Right renal pelvis (tissue), 4 donors: ENCODE data around the gene PPP1R16B. TPM values are rescaled to one million over a fixed set of nuclear protein-coding genes. Genes with fewer than 3 reads are reported as not detected.
A peak's percentile ranks its signal among the peaks of the same experiment; 100 is the strongest.

Experiments
- DNase-seq, 4 donors: peaks; one replicate each; pipeline ENCODE4 v3.0.0-alpha.2; 2013; ENCODE audit warnings: low read depth in 4 of 4, low spot score in 3 of 4, missing footprints in 1 of 4
- polyA plus RNA-seq, 4 donors: library from polyadenylated mRNA; unstranded; fragments of 120-200 nt; gene quantifications; one replicate each; pipeline ENCODE4 v1.2.1, GENCODE V29; 2013; ENCODE audit not compliant: insufficient read length in 4 of 4

The PPP1R16B gene
- polyA plus RNA-seq, 4 donors: 6.9 to 9.0 (median 8.3) TPM

DNA sequence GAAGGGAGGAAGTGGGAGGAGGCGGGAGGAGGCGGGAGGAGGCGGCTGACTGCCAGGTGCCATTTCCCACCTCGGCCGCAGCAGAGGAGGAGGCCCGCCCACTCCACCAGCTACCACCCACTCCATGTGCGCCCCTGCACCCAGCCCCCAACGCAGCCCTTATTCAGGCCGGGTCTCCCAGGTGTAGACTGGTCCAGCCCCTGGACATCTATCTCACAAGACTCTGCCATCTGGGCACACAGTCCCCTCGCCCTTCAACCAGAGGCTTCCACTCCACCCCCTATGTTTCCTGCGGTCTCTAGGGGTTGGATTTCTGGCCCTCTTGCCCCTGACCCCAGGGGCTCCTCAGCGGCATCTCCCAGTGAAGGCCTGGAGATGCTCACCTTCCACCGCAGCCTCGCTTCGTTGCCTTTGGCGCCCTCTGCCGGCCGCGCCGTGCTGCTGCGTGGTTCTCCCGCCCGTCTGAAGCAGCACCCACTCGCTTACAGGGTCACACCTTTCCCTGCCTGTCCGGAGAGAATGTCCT, 88.1 kb downstream of the PPP1R16B start:
- peak in 2 of 4 donors; percentile 10 to 39 for DNase-seq

- no peak for DNase-seq
These were observed 88.8 kb downstream of the PPP1R16B start for GRCh38 chr20:38894091-38894847.

- no peak for DNase-seq
These were observed 89.8 kb downstream of the PPP1R16B start for GRCh38 chr20:38895098-38895949.

GRCh38 chr20:38896009-38896594, 90.6 kb downstream of the PPP1R16B start:
- DNase-seq: no peak

GRCh38 chr20:38897267-38897666, 91.8 kb downstream of the PPP1R16B start:
- no peak for DNase-seq

DNA sequence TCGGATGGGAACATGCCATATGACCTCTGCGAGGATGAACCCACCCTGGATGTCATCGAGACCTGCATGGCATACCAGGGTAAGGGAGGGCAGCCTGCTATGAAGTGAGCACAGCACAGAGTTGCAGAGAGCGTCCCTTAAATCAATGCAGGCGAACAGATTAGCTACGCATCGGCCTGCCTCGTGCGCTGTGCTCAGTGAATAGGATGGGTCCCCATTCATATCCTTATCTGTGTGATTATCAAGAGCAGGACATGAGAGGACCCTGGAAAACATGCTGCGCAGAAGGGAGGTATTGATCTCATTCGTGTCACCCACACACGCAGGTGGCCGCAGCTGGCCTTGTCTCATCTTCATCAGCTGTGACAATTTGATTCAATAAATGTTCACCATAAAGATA, 95.1 kb downstream of the PPP1R16B start:
- DNase-seq: no peak

GRCh38 chr20:38902601-38903000, 97.1 kb downstream of the PPP1R16B start:
- no peak for DNase-seq

DNA sequence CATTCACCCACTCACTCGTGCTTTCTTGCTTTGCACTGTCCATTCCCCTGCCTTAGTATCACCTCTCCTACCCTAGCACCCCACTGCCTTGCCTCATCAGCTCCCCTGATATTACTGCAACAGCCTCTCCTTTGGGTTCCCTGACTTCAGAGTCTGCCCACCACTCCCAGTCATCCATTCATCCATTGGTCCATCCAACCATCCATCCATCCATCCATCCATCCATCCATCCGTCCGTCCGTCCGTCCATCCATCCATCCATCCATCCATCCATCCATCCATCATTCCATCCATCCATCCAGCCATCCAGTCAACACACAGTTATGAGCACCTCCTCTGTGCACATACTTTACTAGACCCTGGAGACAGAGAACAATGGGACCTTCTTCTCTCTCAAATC, 97.8 kb downstream of the PPP1R16B start:
- DNase-seq: no peak

GRCh38 chr20:38905375-38905774, 99.9 kb downstream of the PPP1R16B start:
- DNase-seq: no peak

GRCh38 chr20:38907918-38908677, 102.6 kb downstream of the PPP1R16B start:
- no peak for DNase-seq

GRCh38 chr20:38915355-38915754, 109.9 kb downstream of the PPP1R16B start:
- no peak for DNase-seq

DNA sequence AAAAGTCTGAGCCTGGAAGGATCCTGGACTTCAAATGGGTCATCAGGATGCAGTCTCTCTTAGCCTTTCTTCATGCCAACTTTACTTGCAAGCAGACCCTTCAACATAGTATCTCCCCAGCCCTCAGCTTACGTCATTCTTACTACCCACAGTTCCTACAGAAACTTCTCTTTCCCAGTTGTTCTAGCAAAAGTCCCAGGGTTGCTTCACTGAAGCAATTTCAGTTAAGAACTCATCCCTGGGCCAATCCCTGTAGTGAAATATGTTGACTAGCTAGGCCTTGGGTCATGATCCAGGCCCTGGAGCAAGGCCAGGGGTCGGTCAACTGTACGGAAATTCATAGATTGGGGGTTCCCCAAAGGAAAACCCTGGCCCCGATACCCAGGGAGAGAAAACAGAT, 112.2 kb downstream of the PPP1R16B start:
- no peak for DNase-seq

- no peak for DNase-seq
These were observed 112.7 kb downstream of the PPP1R16B start for GRCh38 chr20:38918172-38918571.

GRCh38 chr20:38919683-38920082, 114.2 kb downstream of the PPP1R16B start:
- no peak for DNase-seq

DNA sequence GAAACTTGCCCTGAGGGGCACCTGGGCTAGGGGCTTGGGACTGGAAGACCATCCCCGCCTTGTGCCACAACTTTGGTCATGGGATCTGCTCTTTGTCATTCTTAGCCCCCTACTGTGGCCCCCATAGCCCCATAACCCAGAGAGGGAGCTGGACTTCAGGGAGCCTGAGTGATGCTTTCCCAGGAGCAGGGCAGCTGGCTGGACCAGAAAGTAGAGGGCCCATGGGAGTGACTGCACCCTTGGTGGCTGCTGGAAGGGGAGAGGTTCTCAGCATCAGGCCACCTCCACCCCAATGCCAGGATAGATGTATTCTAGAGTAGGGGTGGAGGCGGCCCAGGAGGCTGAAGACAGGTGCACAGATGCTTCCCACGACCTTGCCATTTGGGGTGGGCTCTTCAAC, 114.9 kb downstream of the PPP1R16B start:
- no peak for DNase-seq

DNA sequence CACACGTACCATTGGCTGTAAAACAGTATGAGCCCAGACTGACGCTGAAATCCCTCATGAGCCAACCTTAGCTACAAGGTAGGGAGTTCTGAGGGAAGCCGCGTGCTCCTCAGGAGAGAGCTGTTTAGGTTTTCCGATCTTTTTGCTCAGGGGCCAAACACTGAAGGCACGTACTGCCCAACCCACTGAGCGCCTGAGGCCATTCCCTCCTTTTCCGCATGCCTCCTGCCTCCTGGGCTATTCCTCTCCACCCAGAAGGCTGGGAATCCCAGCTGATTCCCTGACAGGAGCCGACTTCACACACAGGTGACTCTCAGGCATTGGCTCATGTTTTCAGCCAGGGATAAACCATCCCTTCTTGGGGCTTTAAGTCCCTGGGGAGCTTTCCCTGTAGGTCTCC, 115.4 kb downstream of the PPP1R16B start:
- DNase-seq: no peak

DNA sequence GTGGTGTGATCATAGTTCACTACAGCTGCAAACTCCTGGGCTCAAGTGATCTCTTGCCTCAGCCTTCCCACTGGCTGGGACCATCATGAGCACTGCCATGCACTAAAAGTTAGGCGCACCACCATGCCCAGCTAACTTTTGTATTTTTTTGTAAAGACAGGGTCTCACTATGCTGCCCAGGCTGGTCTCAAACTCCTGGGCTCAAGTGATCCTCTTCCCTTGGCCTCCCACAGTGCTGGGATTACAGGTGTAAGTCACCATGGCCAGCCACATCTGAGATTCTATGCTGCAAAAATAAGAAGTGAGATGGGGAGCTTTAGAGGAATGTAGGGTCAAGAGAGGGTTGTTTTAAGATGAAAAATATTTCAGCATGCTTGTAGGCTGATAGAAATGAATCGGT, 119.2 kb downstream of the PPP1R16B start:
- no peak for DNase-seq

DNA sequence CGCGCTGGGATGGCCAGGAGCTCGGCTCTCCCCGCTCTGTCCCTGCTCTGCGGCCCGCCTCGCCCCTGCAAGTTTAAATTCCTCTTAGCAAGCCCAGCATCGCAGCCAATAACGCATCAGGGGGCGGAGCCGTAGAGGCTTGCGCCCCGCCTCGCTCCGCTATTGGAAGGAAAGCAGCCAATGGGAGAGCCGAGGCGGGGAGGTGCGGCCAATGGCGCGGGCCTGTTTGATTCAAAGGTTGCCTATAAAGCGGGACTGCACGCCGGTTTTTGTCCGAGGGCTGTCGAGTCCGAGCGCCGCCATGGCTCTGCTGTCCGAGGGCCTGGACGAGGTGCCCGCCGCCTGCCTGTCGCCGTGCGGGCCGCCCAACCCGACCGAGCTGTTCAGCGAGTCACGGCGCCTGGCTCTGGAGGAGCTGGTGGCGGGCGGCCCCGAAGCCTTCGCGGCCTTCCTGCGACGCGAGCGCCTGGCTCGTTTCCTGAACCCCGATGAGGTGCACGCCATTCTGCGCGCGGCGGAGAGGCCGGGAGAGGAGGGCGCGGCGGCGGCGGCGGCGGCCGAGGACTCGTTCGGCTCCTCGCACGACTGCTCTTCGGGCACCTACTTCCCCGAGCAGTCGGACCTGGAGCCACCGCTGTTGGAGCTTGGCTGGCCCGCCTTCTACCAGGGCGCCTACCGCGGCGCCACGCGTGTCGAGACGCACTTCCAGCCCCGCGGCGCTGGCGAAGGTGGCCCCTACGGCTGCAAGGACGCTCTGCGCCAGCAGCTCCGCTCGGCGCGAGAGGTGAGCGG, 120.8 kb downstream of the PPP1R16B start, which contains the start of gene FAM83D:
TSS of gene FAM83D (plus strand) at position 276 of the 792 bp plus-strand sequence. CDS start at position 302, 26 bp downstream.
- DNase-seq: peak; percentile 92 to 94 (median 94)

GRCh38 chr20:38926934-38927616, 121.6 kb downstream of the PPP1R16B start:
- DNase-seq: no peak
